Ascending aorta (tissue), 2 donors: ENCODE data around the gene PHF5A. TPM values are rescaled to one million over a fixed set of nuclear protein-coding genes. Genes with fewer than 3 reads are reported as not detected.
A peak's percentile ranks its signal among the peaks of the same experiment; 100 is the strongest.

Experiments
- DNase-seq, 2 donors: peaks; one replicate each; pipeline ENCODE4 v3.0.0-alpha.2; 2019; ENCODE audit warnings: low spot score in 2 of 2
- H3K27ac ChIP-seq, 2 donors: fragments of 200-600 bp; sonication (generic); one replicate each; pipeline ENCODE4 v1.5.1; 2016 to 2017; ENCODE audit warnings: mild to moderate bottlenecking in 1 of 2
- H3K27me3 ChIP-seq: fragments of 200-600 bp; sonication (generic); one replicate; pipeline ENCODE4 v1.5.1; 2017
- H3K36me3 ChIP-seq, 2 donors: fragments of 200-600 bp; sonication (generic); one replicate each; pipeline ENCODE4 v1.5.1; 2016
- H3K4me1 ChIP-seq, 2 donors: fragments of 200-600 bp; sonication (generic); one replicate each; pipeline ENCODE4 v1.5.1; 2016 to 2017; ENCODE audit warnings: mild to moderate bottlenecking in 1 of 2
- H3K4me3 ChIP-seq, 2 donors: fragments of 200-600 bp; sonication (generic); one replicate each; pipeline ENCODE4 v1.5.1; 2016 to 2017; ENCODE audit warnings: mild to moderate bottlenecking in 1 of 2
- H3K9me3 ChIP-seq, 2 donors: fragments of 200-600 bp; sonication (generic); one replicate each; pipeline ENCODE4 v1.5.1; 2016
- intact Hi-C: fragments of 100-400 bp; cut with DNase I; formaldehyde crosslinking; loops from one replicate; pipeline ENCODE4 v1.15.1; 2023
- total RNA-seq: library from RNA; depleted of rRNA; stranded (reverse); fragments of >200 nt; gene quantifications from one replicate; pipeline ENCODE4 v1.1.0, GENCODE V29; 2016
- TF ChIP-seq, protein P1 (sequence below), 3 experiments: fragments of 200-600 bp in 2 of 3; fragments of 450-650 bp in 1 of 3; sonication (generic) in 2 of 3; IDR thresholded peaks; one replicate each; pipeline ENCODE4 v1.5.1; 2016 to 2019; ENCODE audit warnings: antibody characterized with exemption in 3 of 3, mild to moderate bottlenecking in 1 of 3, moderate library complexity in 1 of 3

The PHF5A gene
- total RNA-seq, 1 donor from 2014 or later = 4.8 TPM

DNA sequence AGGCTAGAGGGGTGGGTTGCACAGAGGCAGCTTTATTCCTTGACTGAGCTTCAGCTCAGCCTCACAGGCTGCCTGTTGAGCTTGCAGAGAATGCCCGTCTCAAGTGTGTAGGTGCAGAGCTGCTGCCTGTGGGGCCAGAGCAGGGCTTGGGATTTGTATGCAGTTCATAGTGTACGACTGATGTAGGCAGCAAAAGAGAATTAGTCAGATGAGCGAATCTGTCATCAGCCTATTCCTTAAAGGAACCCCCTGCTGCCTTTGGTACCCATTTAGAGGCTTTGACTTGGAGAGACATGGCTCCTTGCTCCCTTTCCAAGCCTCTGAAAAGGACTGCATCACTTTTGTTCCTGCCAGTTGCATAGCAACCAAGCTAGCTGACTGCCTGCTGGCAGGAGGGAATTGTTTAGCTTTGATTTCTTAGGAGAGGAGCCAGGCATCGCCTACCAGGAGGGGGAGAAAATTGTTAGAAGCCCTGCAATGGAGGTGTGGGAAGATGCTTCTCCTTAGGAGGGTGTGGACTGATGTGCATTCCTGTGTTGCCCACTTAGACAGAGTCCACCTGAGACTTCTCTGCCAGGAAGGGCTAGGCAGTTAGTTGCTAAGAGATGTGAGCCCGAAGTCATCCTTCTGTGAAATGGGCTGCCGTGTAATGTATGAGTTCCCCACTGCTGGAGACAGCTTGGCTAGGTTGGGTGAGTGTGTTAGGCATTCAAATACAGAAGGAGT, 11.3 kb upstream of the PHF5A start:
- TF ChIP-seq, protein P1, sequence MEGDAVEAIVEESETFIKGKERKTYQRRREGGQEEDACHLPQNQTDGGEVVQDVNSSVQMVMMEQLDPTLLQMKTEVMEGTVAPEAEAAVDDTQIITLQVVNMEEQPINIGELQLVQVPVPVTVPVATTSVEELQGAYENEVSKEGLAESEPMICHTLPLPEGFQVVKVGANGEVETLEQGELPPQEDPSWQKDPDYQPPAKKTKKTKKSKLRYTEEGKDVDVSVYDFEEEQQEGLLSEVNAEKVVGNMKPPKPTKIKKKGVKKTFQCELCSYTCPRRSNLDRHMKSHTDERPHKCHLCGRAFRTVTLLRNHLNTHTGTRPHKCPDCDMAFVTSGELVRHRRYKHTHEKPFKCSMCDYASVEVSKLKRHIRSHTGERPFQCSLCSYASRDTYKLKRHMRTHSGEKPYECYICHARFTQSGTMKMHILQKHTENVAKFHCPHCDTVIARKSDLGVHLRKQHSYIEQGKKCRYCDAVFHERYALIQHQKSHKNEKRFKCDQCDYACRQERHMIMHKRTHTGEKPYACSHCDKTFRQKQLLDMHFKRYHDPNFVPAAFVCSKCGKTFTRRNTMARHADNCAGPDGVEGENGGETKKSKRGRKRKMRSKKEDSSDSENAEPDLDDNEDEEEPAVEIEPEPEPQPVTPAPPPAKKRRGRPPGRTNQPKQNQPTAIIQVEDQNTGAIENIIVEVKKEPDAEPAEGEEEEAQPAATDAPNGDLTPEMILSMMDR (IDR thresholded peaks at IDR 0.05) = no peak
- Histone ChIP-seq H3K4me3 (no peak overlapping the region), H3K27me3 (no peaks in the 10 kb centered on the region), H3K9me3 (no peaks in the 10 kb centered on the region), H3K27ac (peak overlapping the region; percentile 76 to 85), H3K4me1 (peaks cover 25 to 47% of the 10 kb centered on the region in 2 donors), H3K36me3 (no peaks in the 10 kb centered on the region)
- intact Hi-C loops = loop anchor here (2.0 to 5.0 kb wide), 4 partner anchors 25 to 69 kb away; partner anchors contain the start of gene TOB2
- peak in 1 of 2 donors; percentile 68 for DNase-seq

DNA sequence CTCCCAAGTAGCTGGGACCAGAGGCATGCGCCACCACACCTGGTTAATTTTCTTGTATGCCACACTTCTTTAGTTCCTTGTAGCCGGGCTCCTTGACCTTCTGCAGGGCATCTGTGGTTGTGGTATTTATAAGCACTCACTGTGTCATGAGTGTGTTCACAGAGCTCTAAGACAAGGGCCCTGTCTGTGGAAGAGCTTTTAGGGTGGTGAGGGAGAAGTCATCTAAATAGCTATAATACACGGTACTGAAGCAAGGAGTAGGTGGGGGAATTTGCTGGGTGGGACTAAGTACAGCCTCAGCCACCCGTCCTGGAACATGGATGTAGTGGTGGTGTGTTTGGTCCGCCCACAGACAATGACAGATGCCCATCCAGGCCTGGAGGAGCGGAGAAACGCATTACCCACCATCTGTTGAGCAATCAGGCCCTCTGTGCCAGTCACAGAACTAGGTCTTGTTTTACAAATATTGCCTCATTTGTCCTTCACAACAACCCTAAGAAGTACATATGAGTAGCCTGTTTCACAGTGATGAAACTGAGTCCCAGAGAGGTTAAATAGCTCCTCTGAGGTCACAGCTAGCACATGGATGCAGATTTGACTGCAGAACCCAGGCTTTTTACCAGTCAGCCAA, 10.5 kb upstream of the PHF5A start:
- Histone ChIP-seq H3K9me3 (no peaks in the 10 kb centered on the region), H3K36me3 (no peaks in the 10 kb centered on the region), H3K4me3 (no peak overlapping the region), H3K4me1 (peaks cover 25 to 47% of the 10 kb centered on the region in 2 donors), H3K27ac (peak overlapping the region; percentile 76 to 85), H3K27me3 (no peaks in the 10 kb centered on the region)
- DNase-seq = peak in 1 of 2 donors; percentile 68
- intact Hi-C loops = no loop called here
- TF ChIP-seq, protein P1 (IDR thresholded peaks at IDR 0.05) = no peak

DNA sequence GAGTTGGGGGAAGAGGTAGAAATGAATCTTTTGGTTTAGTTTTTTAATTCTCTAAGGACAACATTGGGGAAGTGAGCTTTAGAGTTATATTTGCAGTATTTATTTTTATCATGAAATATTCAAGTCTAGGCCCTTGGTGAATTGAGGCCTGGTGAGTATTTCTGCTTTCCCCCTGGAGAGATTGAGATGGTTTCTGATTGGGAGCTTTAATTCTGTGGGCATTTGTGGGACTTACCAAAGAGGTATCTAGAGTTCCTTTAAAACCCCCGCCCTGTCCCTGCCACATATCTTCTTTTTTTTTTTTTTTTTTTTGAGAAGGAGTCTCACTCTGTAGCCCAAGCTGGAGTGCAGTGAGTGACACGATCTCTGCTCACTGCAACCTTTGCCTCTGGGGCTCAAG, 10.0 kb upstream of the PHF5A start:
- H3K4me1 ChIP-seq = peaks cover 23 to 43% of the 10 kb centered on the region in 2 donors
- TF ChIP-seq, protein P1 (IDR thresholded peaks at IDR 0.05) = no peak
- no peaks in the 10 kb centered on the region for H3K9me3 ChIP-seq
- intact Hi-C loops = no loop called here
- no peaks in the 10 kb centered on the region for H3K27me3 ChIP-seq
- H3K27ac ChIP-seq = peak overlapping the region in 1 of 2 donors; percentile 12
- DNase-seq = no peak
- H3K36me3 ChIP-seq = no peaks in the 10 kb centered on the region
- H3K4me3 ChIP-seq = no peak overlapping the region

DNA sequence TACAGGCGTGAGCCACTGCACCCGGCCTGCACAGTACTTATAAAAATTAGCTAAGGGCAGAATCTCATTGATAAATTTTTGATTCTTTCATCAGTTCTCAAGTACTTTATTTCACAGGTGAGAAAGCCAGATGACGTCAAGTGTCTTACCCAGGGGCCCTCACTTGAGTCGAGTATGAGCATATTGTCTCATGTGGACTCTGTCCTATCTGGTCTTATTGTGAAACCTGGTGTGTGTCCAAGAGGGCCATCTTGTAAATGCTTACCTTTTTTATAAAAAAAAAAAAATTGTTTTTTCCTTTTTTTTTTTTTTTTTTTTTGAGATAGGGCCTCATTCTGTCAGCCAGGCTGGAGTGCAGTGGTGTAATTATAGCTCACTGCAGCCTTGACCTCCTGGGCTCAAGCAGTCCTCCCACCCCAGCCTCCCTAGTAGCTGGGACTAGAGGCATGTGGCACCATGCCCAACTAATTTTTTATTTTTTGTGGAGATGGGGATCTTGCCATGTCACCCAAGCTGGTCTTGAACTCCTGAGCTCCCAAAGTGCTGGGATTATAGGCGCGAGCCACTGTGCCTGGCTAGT, 6.5 kb upstream of the PHF5A start:
- intact Hi-C loops = no loop called here
- H3K36me3 ChIP-seq = no peaks in the 10 kb centered on the region
- peaks cover 0 to 13% of the 10 kb centered on the region in 2 donors for H3K4me1 ChIP-seq
- no peak for DNase-seq
- TF ChIP-seq, protein P1 (IDR thresholded peaks at IDR 0.05) = no peak
- H3K9me3 ChIP-seq = no peaks in the 10 kb centered on the region
- H3K4me3 ChIP-seq = no peak overlapping the region
- H3K27me3 ChIP-seq = no peaks in the 10 kb centered on the region
- H3K27ac ChIP-seq = no peak overlapping the region

DNA sequence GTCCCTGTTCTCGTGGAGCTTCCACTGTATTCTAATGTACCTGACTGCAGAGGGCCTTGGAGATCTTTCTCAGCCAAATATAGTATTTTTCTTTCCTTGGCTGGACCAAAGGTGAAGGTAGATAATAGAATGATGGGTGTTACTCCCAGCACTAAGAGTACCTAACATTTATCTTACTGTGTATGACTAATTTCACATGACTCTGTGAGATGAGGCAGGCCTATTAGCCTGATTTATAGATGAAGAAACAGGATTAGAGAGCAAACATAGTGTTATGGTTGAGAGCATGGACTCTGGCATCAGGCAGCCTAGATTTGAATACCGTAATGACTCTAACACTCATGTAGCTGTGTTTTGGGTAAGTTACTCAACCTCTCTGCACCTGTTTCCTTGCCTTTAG, 3.1 kb upstream of the PHF5A start:
- H3K27me3 ChIP-seq = no peaks in the 10 kb centered on the region
- TF ChIP-seq, protein P1 (IDR thresholded peaks at IDR 0.05) = no peak
- H3K4me1 ChIP-seq = peaks cover 3 to 17% of the 10 kb centered on the region in 2 donors
- intact Hi-C loops = no loop called here
- no peak overlapping the region for H3K4me3 ChIP-seq
- H3K36me3 ChIP-seq = peaks cover 2 to 8% of the 10 kb centered on the region in 2 donors
- H3K27ac ChIP-seq = no peak overlapping the region
- DNase-seq = no peak
- H3K9me3 ChIP-seq = no peaks in the 10 kb centered on the region
